Hematopoietic multipotent progenitor cell treated with erythropoietin and hydrocortisone succinate and interleukin-3 and kit ligand, for 8 days (in vitro differentiated cells): ENCODE results near the gene DOCK4.
A peak's percentile ranks its signal among the peaks of the same experiment; 100 is the strongest.

ENCODE experiments used
- DNase-seq: peaks from one replicate; pipeline ENCODE4 v3.0.0-alpha.2; 2015

DOCK4 gene

DNA sequence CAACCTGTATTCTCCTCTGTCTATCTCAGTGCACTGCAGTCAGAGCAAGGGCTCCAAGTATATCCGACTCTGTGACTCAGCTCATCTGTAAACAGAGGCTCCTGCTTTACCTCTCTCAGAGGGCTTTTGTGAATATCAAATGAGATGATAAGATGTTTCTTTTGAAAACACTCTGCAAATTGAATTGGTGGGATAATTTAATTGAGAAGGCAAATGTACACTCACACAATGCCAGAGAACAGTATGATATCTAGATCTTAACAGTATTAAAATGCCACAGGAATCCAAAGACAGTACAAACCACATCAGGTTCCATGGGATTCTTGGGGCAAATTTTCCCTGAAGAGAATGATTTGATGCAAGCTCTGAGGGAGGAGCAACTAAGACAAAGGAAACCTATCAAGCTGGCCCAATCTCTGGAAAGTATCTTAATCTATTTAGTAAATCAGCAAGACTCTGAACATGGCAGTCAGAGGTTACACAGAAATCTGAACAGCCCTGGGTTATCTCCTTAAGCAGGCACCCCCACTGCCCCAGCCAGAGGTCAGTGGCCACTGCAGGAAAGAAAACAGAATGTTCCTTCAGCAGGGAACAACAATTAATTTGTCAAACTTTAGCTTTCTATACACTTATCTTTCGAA lies 45.9 kb downstream of the DOCK4 start:
- no peak for DNase-seq

GRCh38 chr7:112159351-112159750 lies 46.8 kb downstream of the DOCK4 start:
- DNase-seq: no peak

DNA sequence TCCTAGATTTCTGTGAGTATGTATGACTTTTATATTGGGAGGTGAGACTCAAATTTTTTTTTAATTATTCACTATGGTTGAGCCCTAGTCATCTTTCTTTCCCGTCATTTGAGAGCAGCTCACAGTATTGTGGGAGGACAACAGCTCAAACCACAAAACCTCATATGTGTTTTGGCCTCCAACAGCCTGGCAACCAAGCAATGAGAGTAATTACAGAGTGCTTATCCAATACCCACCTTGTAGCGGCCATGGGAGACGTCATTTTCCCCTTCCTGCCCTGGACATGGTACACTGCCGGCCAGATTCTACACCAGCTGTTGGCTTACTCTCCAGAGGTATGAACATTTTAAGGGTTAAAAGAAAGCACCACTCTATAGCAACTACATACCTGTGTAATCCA lies 49.1 kb downstream of the DOCK4 start:
- DNase-seq: peak; percentile 13

DNA sequence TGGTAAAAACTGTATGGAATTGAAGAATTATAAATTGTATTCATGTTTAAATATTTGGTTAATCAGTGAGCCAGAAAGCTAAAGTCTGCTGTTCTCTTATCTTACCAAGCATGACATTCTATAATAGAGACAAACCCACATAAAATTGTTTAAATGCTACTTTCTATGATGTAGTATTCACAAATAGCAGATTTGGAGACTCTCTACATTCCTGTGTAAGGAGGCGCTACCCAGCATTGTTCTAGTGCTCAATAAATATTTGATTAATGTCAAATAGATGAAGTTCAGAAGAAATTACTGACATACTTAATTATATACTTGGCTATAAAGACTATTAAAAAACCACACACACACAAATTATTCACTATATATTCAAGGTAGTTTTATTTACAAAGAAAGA lies 49.8 kb downstream of the DOCK4 start:
- DNase-seq: no peak

DNA sequence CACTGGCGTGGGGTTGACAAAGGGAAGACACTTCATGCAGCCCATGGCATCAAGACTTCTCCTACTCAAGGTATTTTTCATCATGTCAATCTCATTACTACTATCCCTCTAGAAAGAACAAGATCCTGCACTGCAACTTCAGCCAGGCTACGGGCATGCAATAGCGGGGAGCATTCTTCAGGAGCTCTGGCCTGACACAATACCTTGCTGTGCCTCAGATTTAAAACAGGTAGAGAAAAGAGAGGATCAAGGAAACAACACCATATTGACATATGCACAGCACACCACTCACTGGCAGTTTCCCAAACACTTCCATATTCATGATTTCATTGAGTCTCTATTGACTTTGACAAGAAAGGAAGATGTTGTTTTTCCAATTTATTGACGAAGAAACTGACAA lies 51.5 kb downstream of the DOCK4 start:
- no peak for DNase-seq

GRCh38 chr7:112152186-112152585 lies 54.0 kb downstream of the DOCK4 start:
- DNase-seq: no peak

DNA sequence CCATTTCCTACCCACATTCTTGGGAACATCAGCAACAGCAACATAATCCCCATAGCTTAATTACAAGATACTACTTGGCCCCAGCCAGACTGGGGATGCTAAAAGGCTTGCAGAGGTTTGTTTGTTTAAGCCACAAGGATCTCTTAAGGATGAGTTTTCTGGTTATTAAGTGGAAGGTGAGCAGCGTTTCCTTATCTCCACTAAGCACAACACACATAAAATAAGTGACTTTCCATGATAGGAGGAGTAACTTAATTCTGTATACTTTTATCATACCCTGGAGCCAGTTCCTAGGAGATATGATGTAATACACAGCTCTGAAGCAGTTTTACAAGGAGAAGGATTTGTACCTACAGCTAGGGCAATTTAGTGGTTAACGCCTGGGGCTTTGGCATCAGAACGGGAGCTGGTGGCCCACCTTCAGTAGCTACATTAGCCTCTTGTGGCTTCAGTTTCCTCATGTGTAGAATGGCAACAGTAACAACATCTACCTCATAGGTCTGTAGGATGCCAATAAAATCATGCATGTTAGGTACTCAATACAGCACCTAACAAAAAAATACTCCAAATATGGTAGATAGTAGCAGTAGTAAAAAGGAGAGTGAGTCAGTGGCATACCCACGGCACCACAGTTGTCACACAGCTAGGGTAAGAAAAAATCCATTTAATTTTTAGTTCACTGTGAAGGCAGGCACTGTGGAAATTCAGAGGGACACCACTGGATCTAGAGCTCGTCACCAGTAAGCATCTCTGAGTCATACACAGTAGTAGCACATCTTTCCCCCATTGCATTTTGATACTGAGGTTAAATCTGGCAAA lies 55.2 kb downstream of the DOCK4 start:
- peak; percentile 9 for DNase-seq

DNA sequence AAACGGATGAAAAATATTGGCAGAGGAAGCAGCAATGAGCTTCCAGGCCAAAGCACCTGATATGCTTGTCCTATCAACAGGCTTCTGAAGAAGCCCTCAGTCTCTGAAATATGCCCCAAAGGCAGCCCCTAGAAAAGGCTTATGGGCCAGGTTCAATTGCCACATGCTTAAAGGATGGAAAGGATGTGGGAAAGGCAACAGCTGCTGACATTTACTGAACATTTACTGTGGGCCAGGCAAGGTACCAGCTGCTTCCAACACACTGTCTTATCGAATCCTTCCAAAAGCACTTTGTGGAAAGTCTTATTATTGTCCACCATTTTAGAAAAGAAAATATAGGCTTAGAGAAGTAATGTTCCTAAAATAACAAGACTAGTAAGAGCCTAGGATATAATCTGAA lies 56.5 kb downstream of the DOCK4 start:
- DNase-seq: no peak

GRCh38 chr7:112147793-112148361 lies 58.3 kb downstream of the DOCK4 start:
- no peak for DNase-seq

GRCh38 chr7:112145206-112145605 lies 61.0 kb downstream of the DOCK4 start:
- no peak for DNase-seq

DNA sequence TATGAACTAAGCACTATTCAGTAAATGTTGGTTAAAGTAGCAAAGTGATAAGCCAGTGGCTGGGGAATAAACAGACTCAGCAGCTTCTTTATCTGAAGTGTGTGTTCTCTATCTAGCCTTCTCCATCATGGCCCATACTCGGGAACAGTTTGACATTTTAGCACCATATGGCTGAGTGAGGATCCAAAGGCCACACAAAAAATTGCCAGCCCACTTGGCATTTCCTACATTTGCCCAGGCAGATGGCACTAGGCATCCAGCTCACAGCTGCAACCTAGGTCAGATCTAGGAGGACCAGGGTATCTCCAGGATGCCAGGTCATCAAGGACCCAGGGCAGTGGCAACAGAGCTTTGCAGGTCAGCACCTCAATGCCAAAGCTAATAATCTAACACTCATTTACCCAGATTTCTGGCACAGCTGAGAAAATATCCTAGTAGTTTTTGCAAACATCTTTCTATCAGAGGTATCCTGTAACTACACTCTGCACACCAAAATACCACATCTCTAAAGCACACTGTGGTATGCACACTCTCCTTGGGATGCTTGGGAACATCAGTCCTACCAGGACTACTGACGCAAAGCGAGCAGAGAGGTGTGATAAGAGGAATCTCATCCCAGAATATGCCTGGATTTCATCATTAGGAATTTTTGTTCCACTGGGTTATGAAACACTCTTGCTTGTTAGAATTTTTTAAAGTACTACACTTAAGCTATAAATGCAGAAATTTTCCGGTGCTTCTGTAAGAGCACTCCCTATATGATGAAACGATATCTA lies 61.7 kb downstream of the DOCK4 start:
- DNase-seq: no peak

GRCh38 chr7:112143582-112143981 lies 62.6 kb downstream of the DOCK4 start:
- no peak for DNase-seq

- DNase-seq: no peak
Measured at GRCh38 chr7:112143136-112143535, 63.1 kb downstream of the DOCK4 start.

DNA sequence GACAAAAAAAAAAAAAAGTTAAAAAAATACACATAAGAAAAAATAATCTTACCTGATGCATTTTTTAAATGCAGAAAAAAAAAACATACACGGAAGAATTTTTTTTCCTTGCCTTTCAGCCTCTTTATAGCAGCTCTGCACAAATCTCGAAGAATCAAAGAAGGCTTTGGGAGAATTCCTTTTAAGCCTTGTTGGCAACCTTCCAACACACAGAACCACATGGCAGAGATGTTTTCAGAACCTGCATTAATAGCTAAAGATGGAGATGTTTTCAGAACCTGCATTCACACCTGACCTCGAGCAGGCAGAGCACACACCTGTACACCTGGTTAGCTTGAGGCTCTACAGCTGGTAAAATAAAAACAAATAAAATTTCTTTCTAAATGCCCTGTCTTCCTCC lies 65.6 kb downstream of the DOCK4 start:
- DNase-seq: no peak

- no peak for DNase-seq
Measured at GRCh38 chr7:112138938-112139337, 67.3 kb downstream of the DOCK4 start.

GRCh38 chr7:112138325-112138852 lies 67.8 kb downstream of the DOCK4 start:
- DNase-seq: no peak

- no peak for DNase-seq
Measured at GRCh38 chr7:112137141-112138101, 68.8 kb downstream of the DOCK4 start.

GRCh38 chr7:112136271-112137008 lies 69.8 kb downstream of the DOCK4 start:
- no peak for DNase-seq

- no peak for DNase-seq
Measured at GRCh38 chr7:112135815-112136214, 70.4 kb downstream of the DOCK4 start.

- no peak for DNase-seq
Measured at GRCh38 chr7:112134039-112134438, 72.2 kb downstream of the DOCK4 start.

DNA sequence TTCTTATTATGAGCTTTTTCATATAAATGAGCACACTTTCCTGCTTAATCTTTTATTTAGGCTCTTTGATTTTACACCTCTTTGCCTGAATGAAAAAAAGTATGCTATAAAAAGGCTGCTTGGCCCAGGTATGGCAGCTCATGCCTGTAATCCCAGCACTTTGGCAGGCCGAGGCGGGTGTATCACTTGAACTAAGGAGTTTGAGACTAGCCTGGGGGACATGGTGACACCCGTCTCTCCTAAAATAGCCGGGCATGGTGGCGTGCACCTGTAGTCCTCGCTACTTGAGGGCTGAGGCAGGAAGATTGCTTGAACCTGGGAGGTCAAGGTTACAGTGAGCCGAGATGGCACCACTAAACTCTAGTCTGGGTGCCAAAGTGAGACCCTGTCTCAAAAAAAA lies 72.9 kb downstream of the DOCK4 start:
- DNase-seq: no peak
